ENCODE data around the gene MED15.
A peak's percentile ranks its signal among the peaks of the same experiment; 100 is the strongest.
"Not testable (repeated sequence)": the region's sequence is repeated elsewhere in the genome, so short reads cannot be mapped to it uniquely, and the experiment has no call there.

MED15 gene

DNA sequence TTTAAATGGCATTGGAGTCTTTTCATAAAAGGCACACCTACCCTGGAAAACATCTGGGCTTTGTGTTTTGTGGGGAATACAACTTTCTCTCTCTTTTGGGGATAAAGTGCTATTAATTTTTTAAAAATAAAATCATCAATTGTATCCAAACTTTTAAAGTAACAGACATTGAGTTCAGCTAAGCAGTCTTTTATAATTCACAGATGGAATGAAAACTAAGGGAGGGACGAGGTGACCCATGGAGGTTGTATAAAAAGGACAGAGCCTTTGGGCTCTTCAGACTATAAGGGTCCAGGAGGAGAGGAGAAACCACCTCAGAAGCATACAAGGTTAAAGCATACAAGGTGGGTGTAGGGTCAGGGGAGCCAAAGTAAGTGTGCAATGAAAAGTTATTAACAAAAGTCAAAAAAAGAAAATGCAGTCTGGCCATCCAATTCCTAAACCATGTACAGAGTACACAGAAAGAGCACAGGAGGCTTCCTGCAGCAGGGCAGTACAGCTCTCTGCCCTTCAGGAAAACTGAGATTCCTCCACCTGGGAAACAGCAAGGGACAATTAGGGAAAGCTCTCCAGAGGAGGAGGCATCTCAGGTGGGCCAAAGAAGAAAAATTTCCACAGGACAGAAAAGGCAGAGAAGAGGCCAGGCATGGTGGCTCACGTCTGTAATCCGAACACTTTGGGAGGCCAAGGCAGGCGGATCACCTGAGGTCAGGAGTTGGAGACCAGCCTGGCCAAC lies 22.3 kb upstream of the MED15 start:
- no peak for DNase-seq

DNA sequence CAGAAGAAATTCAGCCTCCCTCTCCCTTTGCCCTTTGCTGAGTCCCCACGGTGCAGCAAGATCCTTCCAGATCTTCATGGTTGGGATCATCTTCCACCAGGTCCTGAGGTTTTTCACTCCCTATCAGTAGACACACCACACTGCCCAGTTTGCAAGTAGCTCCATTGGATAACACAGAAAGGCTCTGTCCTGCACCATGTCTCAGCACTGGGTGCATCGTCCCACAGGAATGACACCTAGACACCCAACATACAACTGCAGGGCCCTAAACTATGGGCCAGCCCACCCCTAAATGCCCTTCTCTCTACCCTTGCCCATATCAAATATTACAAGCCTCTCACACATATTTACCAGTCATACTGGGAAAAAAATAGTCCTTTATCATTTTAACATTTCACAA lies 21.2 kb upstream of the MED15 start:
- no peak for DNase-seq

DNA sequence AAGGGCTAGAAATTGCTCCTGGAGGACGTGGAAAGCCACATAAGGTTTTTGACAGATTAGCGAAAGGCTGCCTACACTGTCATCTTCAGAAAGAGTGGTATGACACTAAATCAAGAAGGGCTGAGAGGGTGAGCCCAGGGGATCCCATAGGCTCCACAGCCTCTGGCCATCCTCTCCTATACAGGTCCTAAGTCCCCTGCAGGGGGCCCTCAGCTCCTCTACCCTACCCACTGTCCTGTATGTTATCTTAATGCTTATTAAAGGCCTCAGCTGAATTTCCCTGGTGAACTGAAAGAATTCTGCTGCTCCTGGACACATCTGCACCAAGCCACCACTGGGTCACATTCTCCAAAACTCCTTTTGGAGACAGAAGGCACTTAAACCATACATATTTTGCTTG lies 19.7 kb upstream of the MED15 start:
- DNase-seq = no peak

DNA sequence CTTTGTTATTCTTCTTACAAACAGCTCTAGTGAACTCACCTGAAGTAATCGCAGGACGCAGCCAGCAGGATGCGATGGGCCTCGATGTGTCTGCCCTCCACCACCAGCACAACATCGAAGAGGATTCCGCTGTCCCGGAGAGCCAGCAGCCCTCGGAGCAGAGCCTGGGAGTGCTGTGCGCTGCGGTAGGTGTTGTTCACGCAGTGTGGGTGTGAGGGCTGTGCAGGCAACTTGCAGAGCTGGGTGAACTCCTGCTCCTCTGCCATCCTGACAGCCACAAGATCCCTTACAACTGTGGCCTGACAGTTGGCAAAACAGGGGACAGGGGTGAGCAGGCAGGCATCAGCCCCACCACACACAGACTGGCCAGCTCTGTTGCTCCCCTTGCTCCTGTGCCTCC lies 18.5 kb upstream of the MED15 start:
- DNase-seq = no peak

DNA sequence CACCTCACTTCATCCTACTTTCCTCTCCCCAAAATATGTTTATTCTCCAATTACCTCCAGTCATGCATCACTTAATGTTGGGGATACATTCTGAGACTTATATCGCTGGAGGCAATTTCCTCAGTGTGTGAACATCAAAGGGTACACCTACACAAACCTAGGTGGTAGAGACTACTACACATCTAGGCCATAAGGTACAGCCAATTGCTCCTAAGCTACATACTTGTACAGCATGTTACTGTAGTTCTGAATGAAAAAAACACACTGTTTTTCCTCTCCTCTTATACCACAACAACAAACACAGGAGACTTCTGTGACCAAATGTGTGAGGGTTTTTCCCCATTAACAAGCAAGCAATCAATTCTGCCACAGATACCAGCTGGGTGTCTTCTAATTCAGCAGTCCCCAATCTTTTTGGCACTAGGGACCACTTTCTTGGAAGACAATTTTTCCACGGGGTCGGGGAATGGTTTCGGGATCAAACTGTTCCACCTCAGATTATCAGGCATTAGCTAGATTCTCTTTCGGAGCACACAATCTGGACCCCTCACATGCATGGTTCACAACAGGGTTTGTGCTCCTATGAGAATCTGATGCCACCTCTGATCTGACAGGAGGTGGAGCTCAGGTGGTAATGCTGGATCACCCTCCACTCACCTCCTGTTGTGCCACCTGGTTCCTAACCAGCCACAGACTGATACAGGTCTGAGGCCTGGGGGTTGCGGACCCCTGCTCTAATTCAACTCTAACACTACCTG lies 17.0 kb upstream of the MED15 start:
- no peak for DNase-seq

DNA sequence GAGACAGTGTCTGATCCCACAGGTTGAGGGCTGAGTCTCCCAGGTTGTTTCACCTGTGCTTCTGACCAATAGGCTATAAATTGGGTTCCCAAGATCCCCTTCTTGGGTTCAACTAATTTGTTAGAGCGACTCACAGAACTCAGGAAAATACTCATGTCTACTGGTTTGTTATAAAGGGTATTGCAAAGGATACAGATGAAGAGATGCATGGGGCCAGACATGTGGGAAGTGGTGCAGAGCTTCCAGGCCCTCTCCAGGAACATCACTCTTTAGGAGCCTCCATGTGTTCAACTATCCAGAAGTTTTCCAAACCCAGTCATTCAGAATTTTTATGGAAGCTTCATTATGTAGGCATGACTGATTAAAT lies 16.5 kb upstream of the MED15 start:
- DNase-seq = no peak

DNA sequence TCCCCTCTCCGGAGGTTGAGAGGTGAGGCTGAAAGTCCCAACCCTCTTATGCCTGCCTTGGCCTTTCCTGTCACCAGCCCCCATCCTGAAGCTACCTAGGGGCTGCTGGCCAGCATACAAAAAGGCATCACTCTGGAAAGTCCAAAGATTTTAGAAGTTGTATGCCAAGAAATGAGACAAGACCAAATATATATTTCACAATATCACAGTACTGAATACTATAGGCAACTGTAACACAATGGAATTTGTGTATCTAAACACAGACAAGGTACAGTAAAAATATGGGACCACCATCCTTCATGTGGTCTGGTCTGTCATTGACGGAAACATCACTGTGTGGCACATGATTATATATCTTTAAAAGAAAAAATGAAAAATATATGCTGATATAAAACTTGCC lies 16.1 kb upstream of the MED15 start:
- DNase-seq = no peak

DNA sequence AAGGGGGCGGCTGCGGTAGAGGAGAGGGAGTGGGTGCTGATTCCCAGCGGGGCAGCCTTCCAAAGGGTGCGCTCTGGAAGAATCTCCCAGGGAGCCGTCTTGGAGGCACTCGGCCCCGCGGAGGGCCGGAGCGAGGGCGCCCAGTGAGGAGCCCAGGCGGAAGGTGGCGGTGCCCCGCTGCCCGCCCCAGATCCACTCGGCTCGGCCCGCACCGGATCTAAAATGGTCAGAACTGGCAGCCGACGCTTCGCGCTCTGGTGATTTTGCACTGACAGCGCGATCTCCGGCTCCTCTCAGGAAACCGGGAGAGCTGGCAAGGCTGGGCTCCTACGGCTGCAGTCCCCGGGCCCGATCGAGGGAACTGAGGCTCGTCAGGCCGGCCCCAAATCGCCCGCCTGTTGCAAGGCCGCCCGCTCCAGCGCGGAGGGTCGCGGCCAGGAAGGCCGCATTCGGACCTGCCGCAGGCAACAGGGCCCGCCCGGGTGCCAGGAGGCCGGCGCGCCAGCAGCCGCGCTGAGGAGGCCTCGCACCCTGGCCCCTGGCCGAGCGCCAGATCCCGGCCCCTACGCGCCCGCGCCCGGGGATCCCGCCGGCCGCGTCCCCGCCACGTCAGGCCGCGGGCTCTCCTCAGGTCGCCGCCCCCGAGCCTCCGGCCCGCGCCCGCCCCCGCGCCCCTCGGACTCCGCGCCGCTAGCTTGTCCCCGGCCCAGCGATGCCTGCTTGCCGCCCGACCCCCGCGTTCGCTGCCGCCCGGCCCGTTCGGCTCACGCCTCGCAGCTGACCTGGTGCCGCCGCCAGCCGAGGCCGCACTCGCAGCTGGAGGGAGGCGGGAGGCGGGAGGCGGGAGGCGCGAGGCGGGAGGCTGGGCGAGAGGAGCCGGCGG lies 12.2 kb upstream of the MED15 start, which contains the start of gene KLHL22:
TSS of gene KLHL22 (minus strand) at position 818 of the 883 bp plus-strand sequence. CDS start 6,584 bp downstream, outside the sequence.
- DNase-seq = peak; percentile 52

DNA sequence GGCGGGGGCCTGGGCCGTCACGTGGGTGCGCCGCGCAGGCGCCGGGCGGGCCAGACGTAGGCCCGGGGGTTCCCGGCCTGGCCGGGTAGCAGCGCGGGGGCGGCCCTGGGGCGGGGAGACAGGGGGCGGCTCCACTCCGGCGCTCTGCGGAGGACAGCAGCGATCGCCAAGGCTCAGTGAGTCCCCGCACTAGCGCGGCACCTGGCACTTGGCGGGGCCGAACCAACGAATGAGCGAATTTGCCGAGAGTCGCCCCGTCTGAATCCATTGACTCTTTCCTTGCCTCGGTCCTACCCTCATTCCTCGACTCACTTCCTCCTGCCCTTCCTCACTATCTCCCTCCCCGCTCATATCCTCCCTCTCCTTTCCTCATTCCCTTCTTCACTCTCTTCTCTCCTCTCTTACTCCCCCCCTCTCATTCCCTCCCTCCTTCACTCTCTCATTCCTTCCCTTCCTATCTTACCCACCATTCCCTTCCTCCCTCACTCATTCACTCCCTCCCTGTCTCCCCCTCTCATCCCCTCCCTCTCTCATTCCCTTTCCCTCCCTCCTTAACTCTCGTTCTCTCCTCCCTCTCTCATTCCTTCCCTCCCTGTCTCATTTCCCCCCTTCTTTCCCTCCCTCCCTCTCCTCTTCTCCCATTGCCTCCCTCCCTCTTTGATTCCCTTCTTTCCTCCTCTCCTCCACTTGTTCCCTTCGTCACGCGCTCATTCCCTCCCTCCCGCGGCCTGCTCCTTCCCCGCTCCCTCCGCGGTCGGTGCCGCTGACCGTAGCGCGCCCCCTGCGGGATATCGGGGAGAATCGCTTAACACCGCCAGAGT lies 11.3 kb upstream of the MED15 start:
- DNase-seq = peak; percentile 91

DNA sequence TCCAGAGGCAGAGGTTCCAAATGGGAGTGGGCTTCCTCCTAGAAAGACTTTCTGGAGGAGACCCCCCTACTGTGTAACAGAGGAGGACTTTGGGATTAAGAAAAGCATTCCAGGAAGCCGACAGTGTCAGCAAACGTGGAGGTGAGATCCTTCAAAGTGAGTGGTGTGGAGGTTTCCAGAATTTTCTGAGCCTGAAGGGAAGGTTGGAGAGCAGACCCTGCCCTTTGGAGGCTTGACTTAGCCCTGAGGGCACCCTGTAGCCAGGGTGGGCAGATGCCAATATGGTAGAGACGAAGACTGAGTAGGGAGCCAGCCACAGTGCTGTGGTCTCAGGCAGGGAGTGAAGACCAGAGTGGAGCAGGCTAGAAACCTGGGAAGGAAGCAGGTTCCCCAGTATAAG lies 10.0 kb upstream of the MED15 start:
- no peak for DNase-seq

DNA sequence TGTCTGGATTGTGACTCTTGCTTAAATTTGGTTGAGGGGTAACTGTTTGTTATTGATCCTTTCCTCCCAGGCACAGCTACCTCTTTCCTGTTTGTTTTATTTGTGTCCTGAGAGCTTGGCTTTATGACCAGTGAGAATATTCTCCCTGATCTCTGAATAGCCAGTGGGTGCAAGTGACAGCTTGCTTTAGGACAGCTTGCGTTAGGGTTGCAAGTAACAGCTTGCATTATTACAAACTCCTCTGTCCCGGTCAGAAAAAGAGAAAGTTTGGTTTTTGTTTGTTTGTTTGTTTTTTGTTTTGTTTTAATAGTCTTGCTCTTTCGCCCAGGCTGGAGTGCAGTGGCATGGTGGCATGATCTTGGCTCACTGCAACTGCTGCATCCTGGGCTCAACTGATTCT lies 8.5 kb upstream of the MED15 start:
- no peak for DNase-seq

DNA sequence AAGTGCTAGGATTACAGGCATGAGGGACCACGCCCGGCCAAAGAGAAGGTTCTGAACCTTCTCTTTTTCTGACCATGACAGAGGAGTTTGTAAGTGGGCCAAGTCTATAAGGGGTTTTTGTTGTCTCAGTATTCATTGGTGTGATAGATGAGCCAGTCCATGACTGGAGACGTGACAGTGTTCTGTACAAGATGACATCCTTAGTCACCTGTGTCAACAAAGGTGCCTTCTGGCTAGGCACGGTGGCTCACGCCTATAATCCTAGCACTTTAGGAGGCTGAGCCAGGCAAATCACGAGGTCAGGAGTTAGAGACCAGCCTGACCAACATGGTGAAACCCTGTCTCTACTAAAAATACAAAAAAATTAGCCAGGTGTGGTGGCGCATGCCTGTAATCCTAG lies 7.6 kb upstream of the MED15 start:
- no peak for DNase-seq

DNA sequence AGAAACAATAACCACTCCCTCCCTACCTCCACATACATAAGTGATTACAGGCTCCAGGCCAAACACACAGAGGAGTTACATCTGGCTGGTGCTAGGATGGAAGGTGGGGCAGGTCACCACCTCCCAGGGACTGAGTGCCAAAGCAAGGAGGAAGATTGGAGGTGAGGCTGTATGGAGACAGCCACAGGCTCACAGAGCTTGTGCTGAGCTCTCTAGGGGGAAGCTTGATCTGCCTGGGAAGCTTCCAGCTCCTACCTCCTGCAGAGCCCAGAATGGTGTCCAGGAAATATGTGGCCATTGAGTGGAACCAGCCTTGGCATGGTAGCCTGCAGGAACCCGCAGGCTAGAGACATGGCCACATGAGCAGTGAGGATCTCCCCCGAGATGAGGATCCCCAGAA lies 3.6 kb upstream of the MED15 start:
- DNase-seq = peak; percentile 43

DNA sequence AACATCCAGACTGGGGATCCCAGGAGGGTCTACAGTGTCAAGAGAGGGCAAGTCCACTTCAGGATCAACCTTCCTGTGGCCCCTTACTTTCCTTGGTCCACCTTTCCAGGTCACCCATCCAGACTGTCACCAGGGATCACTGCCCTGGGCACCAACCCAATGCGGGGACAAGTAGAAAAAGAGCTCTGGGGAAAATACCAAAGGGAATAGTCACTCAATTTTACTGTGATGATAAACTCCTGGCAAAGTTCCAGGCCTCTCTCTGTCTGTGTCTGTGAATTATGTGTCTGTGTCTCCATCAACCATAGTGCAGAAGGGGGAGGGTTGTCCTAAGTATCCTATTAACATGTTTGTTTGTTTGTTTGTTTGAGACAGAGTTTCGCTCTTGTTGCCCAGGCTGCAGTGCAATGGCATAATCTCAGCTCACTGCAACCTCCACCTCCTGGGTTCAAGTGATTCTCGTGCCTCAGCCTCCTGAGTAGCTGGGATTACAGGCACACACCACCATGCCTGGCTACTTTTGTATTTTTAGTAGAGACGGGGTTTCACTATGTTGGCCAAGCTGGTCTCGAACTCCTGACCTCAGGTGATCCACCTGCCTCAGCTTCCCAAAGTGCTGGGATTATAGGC lies 3.0 kb upstream of the MED15 start:
- peak; percentile 89 for DNase-seq

DNA sequence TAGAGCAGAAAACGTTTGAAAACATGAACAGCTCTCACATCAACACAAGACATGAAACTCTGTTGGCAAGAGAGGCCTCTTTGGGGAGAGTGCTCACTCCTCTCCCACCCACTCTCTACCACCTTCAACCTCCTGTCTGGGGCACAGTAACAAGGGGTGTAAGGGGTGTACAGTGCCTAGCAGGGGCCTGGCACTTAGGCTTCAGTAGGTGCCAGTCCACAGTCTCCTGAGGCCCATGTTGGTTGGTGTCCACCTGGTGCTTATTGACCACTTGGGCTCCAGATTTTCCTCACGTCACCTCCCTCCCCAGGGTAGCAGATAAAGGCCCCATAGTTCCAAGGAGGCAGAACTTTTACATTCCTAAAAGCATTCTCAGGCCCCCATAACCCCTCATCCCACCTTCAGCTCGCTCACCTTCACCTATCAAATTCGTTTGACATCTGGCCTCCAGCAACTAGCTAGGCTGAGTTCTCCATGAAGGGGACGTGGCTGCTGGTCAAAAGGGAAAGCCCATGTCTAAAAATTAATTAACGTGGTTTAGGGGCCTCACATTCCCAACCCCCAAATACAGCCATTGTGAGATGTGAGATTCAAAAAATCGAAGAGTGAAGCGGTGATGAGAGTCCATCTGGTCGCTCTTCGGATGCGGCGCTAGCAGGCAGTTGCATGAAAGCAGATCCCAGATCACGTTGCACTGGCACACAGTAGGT lies 712 bp upstream of the MED15 start:
- no peak for DNase-seq

DNA sequence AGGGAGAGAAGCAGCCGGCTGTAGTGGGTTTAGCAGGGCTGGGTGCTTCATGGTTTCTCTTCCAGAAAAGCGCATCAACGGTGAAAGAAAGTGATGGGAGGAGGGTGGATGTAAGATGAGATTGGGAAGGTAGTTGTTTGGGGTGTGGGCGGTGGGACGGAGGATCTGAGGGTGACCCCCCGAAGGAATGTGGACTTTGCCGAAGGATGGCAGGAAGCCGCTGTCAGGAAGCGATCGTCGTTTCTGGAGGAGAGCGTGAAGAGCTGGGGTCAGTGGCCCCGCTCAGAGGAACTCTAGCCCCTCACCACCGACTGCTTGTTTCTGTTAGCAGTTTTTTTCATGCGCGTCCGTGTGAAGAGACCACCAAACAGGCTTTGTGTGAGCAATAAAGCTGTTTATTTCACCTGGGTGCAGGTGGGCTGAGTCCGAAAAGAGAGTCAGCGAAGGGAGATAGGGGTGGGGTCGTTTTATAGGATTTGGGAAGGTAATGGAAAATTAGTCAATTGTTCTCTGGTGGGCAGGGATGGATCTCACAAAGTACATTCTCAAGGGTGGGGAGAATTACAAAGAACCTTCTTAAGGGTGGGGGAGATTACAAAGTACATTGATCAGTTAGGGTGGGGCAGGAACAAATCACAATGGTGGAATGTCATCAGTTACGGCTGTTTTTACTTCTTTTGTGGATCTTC lies 801 bp downstream of the MED15 start:
- DNase-seq = not testable (repeated sequence)

DNA sequence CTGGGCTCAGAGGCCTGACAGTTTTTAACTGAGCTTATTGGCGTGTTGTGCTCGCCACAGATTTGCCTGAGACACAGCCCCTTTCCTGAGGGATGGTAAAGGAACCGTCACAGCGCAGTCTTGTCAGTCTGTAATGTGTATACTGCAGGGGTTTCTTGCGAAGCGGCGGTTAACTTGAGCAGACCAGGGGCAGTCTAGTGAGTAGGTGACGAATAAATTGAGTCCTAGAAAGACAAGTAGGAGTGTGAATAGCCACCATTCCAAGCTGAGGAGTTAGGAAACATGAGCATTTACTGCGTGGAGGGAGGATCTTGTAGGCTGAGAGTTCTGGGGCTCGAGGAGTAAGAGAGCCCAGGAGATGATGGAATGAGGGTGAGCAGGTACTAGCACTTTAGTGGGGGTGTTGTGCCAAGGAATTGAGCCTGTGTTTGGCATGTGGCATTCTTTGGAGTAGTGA lies 1.4 kb downstream of the MED15 start:
- no peak for DNase-seq

DNA sequence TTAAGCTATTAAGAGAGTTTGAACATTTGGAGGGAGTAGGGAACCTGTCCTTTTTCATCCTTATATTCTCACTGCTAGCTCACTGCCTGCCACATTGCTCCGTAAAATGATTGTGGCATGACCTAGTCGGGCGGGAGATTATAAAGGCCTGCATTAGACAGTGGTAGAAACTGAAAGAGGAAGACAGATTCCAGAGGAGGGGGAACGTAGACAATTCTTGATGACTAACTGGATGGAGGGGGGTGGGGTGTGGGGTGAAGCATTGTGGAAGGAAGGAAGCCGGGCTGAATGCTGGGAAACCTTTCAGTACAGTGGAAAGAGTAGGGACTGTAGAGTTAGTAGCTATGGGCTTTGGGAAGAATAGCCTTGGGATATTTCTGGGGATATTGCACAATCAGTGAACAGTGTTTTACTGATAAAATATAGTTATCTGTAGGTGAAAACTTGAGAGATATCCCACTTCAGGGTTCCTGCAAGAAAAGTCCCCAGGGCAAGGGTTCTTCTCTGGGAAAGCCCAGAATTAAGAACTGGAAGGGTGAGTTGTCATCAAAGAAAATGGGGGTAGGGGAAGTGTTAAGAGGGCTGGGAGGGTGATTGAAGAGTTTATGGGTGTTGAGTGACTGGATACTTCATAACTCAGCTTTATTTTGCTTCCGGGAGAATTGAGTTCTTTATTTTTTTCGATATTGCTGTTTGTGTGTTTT lies 2.1 kb downstream of the MED15 start:
- DNase-seq = peak; percentile 96

DNA sequence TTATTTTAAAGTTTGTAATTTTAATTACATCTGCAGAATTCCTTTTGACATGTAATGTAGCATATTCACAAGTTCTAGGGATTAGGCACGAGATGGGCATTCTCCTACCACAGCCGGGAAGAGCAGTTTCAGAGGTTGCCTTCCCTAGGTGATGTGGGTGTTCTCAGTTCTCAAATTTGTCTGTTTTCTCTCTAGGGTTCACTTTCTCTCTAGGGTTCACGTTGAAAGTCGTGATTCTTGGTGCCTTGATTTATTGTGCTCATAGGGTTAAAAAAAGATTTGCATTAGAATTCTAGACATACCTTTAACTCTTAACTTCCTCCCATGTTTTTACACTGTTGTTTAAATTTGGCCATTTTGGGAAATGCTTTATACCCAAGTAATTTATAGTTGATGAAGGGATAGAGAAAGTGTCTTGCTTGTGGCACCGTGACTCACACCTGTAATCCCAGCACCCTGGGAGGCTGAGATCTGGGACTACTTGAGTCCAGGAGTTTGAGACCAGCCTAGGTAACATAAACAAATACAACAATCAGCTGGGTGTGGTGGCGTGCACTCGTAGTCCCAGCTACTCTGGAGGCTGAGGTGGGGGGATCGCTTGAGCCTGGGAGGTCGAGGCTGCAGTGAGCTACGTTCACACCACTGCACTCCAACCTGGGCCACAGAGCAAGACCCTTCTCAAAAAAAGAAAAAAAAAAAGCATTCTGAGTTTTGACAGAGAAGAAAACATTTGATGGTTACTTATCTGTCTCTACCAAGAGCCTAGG lies 3.6 kb downstream of the MED15 start:
- DNase-seq = no peak
